ENCODE measurements around the gene FAM151B. TPM values are rescaled to one million over a fixed set of nuclear protein-coding genes. Genes with fewer than 3 reads are reported as not detected.

Gene FAM151B
- total and polyA plus RNA-seq, 2 of the 8 experiments (the other 6 are each of a cell fraction or from before 2014, with no cell fraction given): 0.62 to 1.1 TPM

GRCh38 chr5:80481019-80481893 lies 6.6 kb upstream of the FAM151B start:
- Histone ChIP-seq H3K18ac (ENCODE audit: extremely low read depth, low read length) (no peak overlapping the region), H3K56ac (replicated peaks; ENCODE audit: insufficient read length, low read depth, low read length) (no peak overlapping the region), H4K91ac (replicated peaks; ENCODE audit: insufficient read length, low read length) (no peak overlapping the region), H3K23ac (ENCODE audit: insufficient read length) (no peak overlapping the region), H2BK12ac (ENCODE audit: low read depth, low read length) (no peak overlapping the region), H4K5ac (ENCODE audit: insufficient read length, low read depth, low read length) (no peak overlapping the region), H3K36me3 (ENCODE audit: control insufficient read depth in 2 of 4, insufficient read depth in 4 of 4, low read length in 3 of 4) (peaks cover 0 to 15% (median 6%) of the 10 kb centered on the region in 4 experiments; a peak in 2 of 8 replicates), H3K27ac (ENCODE audit: low read depth, low read length) (no peak overlapping the region), H3K79me1 (ENCODE audit: low read depth, low read length) (no peaks in the 10 kb centered on the region), H3K23me2 (ENCODE audit: low read depth, low read length) (no peaks in the 10 kb centered on the region), H2BK15ac (ENCODE audit: low read length) (no peak overlapping the region), H2AK5ac (ENCODE audit: low read depth, low read length) (no peak overlapping the region), H4K8ac (ENCODE audit: extremely low read depth, insufficient read depth, low read length) (no peak overlapping the region), H3K4me3 (ENCODE audit: extremely low read depth in 1 of 4, insufficient read depth in 2 of 4, low read depth in 3 of 4, low read length in 4 of 4) (no peak overlapping the region), H3K4ac (replicated peaks; ENCODE audit: insufficient read length, low read depth, low read length) (no peak overlapping the region), H2AFZ (ENCODE audit: low read length) (no peak overlapping the region), H4K20me1 (replicated peaks in 1 of 2; ENCODE audit: control insufficient read depth in 1 of 2, insufficient read depth in 2 of 2, low read length in 2 of 2) (no peaks in the 10 kb centered on the region), H3K4me2 (ENCODE audit: insufficient read depth in 1 of 2, low read depth in 2 of 2, low read length in 2 of 2) (no peak overlapping the region), H2BK20ac (ENCODE audit: low read length) (no peak overlapping the region), H2BK5ac (ENCODE audit: low read depth, low read length) (no peak overlapping the region), H3K27me3 (replicated peaks in 1 of 4; ENCODE audit: control insufficient read depth in 3 of 4, extremely low read depth in 1 of 4, insufficient read depth in 3 of 4, low read length in 3 of 4) (no peaks in the 10 kb centered on the region), H2BK120ac (replicated peaks; ENCODE audit: low read depth, low read length) (no peak overlapping the region), H3K4me1 (replicated peaks in 1 of 4; ENCODE audit: control insufficient read depth in 3 of 4, insufficient read depth in 4 of 4, low read length in 3 of 4) (peaks cover 0 to 6% (median 0%) of the 10 kb centered on the region in 4 experiments; a peak in 1 of 7 replicates), H3K9me3 (ENCODE audit: insufficient read depth in 2 of 2, low read depth in 1 of 2, low read length in 1 of 2) (no peaks in the 10 kb centered on the region; a peak in 1 of 4 replicates), H3K79me2 (ENCODE audit: control insufficient read depth in 1 of 2, insufficient read depth in 2 of 2, low read length in 2 of 2) (no peaks in the 10 kb centered on the region), H3K14ac (ENCODE audit: insufficient read length) (no peak overlapping the region), H3K9ac (replicated peaks in 1 of 4; ENCODE audit: extremely low read depth in 1 of 4, low read depth in 3 of 4, low read length in 3 of 4) (no peak overlapping the region)
- WGBS, 2 experiments (ENCODE audit: extremely low coverage in 1 of 2, insufficient coverage in 1 of 2, insufficient read length in 1 of 2, insufficient replicate concordance in 2 of 2, low coverage in 1 of 2, low lambda C conversion rate in 2 of 2, missing lambda C conversion rate in 1 of 2): 94% methylated on average over 3 of the region's 3 CpGs; no CpG with 5 or more reads in 1 of the 2 experiments
- FAIRE-seq (peak; percentile 93), DNase-seq (ENCODE audit: low read depth in 1 of 2, low spot score in 2 of 2) (peak in 1 of 2 experiments; percentile 17)
- POLR2A ChIA-PET (ENCODE audit: partially characterized antibody): interaction anchor here (0.5 to 3.0 kb wide), 6 partner anchors 28 to 173 kb away, joined by 3 to 11 read pairs (median 3); partner anchors contain the start of genes DHFR and MSH3
- CTCF ChIA-PET (ENCODE audit: partially characterized antibody): interaction anchor here (0.7 to 2.6 kb wide), 28 partner anchors 9 to 192 kb away, joined by 3 to 9 read pairs (median 3); no protein-coding TSS in a partner anchor
- TF ChIP-seq EP300 (IDR thresholded peaks at IDR 0.05; ENCODE audit: borderline replicate concordance in 1 of 2, low read depth in 2 of 2, low read length in 2 of 2) (no peak), CTBP2 (IDR thresholded peaks at IDR 0.05; ENCODE audit: borderline replicate concordance, insufficient read depth, insufficient read length, low read length) (no peak), RXRA (IDR thresholded peaks at IDR 0.05; ENCODE audit: insufficient read depth, low read depth, low read length) (no peak), RNF2 (IDR thresholded peaks at IDR 0.05; ENCODE audit: borderline replicate concordance, low read depth, low read length, missing control alignments, poor library complexity, severe bottlenecking) (no peak), CBX8 (IDR thresholded peaks at IDR 0.05; ENCODE audit: borderline replicate concordance, low read depth, low read length) (no peak), ASH2L (IDR thresholded peaks at IDR 0.05; ENCODE audit: low read length) (no peak), TCF12 (IDR thresholded peaks at IDR 0.05; ENCODE audit: low read depth, low read length) (no peak), SAP30 (IDR thresholded peaks at IDR 0.05; ENCODE audit: insufficient read depth, insufficient replicate concordance, low read length) (no peak), KDM1A (IDR thresholded peaks at IDR 0.05; ENCODE audit: borderline replicate concordance, low read length) (no peak), JUND (IDR thresholded peaks at IDR 0.05; ENCODE audit: low read length) (no peak)
